CD14-positive monocyte (primary cell): ENCODE results near the gene DNAJB13. TPM values are rescaled to one million over a fixed set of nuclear protein-coding genes. Genes with fewer than 3 reads are reported as not detected.

Experiments
- DNase-seq, 3 donors: peaks; one replicate each; pipeline ENCODE4 v3.0.0-alpha.2; 2011 to 2022
- H2AFZ ChIP-seq: 2 replicates; pipeline ENCODE4 v1.6.0; 2012; ENCODE audit warnings: mild to moderate bottlenecking, low read depth, low read length, inconsistent platforms; ENCODE audit not compliant: insufficient read depth, poor library complexity, severe bottlenecking
- H3K27ac ChIP-seq, 2 donors: 1 replicate in 1 of 2; 2 replicates in 1 of 2; pipeline ENCODE4 v1.5.1; 2012 to 2013; ENCODE audit warnings: low read length in 2 of 2, control low read depth in 1 of 2, inconsistent platforms in 1 of 2, low read depth in 1 of 2, mild to moderate bottlenecking in 1 of 2
- H3K27me3 ChIP-seq, 2 donors: one replicate each; pipeline versions ENCODE4 v1.6.0 to v1.6.1; 2011 to 2013; ENCODE audit warnings: low read length in 2 of 2; ENCODE audit not compliant: control insufficient read depth in 2 of 2, insufficient read depth in 2 of 2
- H3K36me3 ChIP-seq, 2 donors: replicated peaks in 1 of 2; 1 replicate in 1 of 2; 2 replicates in 1 of 2; pipeline versions ENCODE4 v1.5.1 to v1.6.1; 2012 to 2013; ENCODE audit warnings: low read length in 2 of 2, control low read depth in 1 of 2, inconsistent platforms in 1 of 2, mild to moderate bottlenecking in 1 of 2; ENCODE audit not compliant: insufficient read depth in 2 of 2, control insufficient read depth in 1 of 2
- H3K4me1 ChIP-seq, 2 donors: 1 replicate in 1 of 2; 2 replicates in 1 of 2; pipeline versions ENCODE4 v1.5.1 to v1.6.1; 2012 to 2013; ENCODE audit warnings: low read length in 2 of 2, control low read depth in 1 of 2, inconsistent platforms in 1 of 2, mild to moderate bottlenecking in 1 of 2, moderate library complexity in 1 of 2; ENCODE audit not compliant: insufficient read depth in 2 of 2, control insufficient read depth in 1 of 2
- H3K4me2 ChIP-seq: replicated peaks from 2 replicates; pipeline ENCODE3; 2012; ENCODE audit warnings: low read length, moderate library complexity, mild to moderate bottlenecking; ENCODE audit not compliant: poor library complexity, severe bottlenecking; ENCODE audit errors: extremely low read depth
- H3K4me3 ChIP-seq, 3 experiments: fragments of 200-600 bp in 1 of 3; sonication (generic) in 1 of 3; replicated peaks in 1 of 3; 1 replicate in 2 of 3; 2 replicates in 1 of 3; pipeline ENCODE4 v1.5.1; 2011 to 2013; ENCODE audit warnings: low read length in 3 of 3, mild to moderate bottlenecking in 3 of 3, control low read depth in 2 of 3, low read depth in 2 of 3, inconsistent platforms in 1 of 3, moderate library complexity in 1 of 3
- H3K79me2 ChIP-seq: 2 replicates; pipeline ENCODE4 v1.6.0; 2012; ENCODE audit warnings: mild to moderate bottlenecking, control low read depth, inconsistent platforms, low read length, moderate library complexity; ENCODE audit not compliant: insufficient read depth
- H3K9ac ChIP-seq: 2 replicates; pipeline ENCODE4 v1.6.0; 2017; ENCODE audit warnings: low read length, mild to moderate bottlenecking; ENCODE audit not compliant: insufficient read depth, poor library complexity, severe bottlenecking
- H3K9me3 ChIP-seq, 2 donors: replicated peaks in 1 of 2; 1 replicate in 1 of 2; 2 replicates in 1 of 2; pipeline versions ENCODE4 v1.5.1 to v1.6.1; 2012 to 2013; ENCODE audit warnings: low read length in 2 of 2, control low read depth in 1 of 2; ENCODE audit not compliant: control insufficient read depth in 1 of 2, insufficient read depth in 1 of 2
- H4K20me1 ChIP-seq: 2 replicates; pipeline ENCODE4 v1.6.0; 2012; ENCODE audit warnings: mild to moderate bottlenecking, low read length, control low read depth, moderate library complexity; ENCODE audit not compliant: insufficient read depth
- H3K27ac Mint-ChIP-seq, 7 donors: one replicate each; pipeline ENCODE4 v1.8.0; 2020; ENCODE audit warnings: mild to moderate bottlenecking in 7 of 7, mixed read lengths in 7 of 7, moderate library complexity in 6 of 7, inconsistent platforms in 2 of 7
- H3K27me3 Mint-ChIP-seq, 3 donors: one replicate each; pipeline ENCODE4 v1.8.0; 2021 to 2022; ENCODE audit warnings: low read depth in 3 of 3, mild to moderate bottlenecking in 3 of 3, mixed read lengths in 3 of 3, moderate library complexity in 3 of 3, inconsistent platforms in 1 of 3
- H3K36me3 Mint-ChIP-seq, 2 donors: one replicate each; pipeline ENCODE4 v1.8.0; 2020; ENCODE audit warnings: mixed read lengths in 2 of 2, inconsistent platforms in 1 of 2, mild to moderate bottlenecking in 1 of 2
- H3K4me1 Mint-ChIP-seq: one replicate; pipeline ENCODE4 v1.8.0; 2020; ENCODE audit warnings: mild to moderate bottlenecking, mixed read lengths
- H3K4me3 Mint-ChIP-seq, 2 donors: one replicate each; pipeline ENCODE4 v1.8.0; 2020; ENCODE audit warnings: mild to moderate bottlenecking in 2 of 2, mixed read lengths in 2 of 2, moderate library complexity in 1 of 2
- H3K9me3 Mint-ChIP-seq, 7 donors: one replicate each; pipeline ENCODE4 v1.8.0; 2020 to 2022; ENCODE audit warnings: mixed read lengths in 7 of 7, mild to moderate bottlenecking in 6 of 7, moderate library complexity in 6 of 7, inconsistent platforms in 2 of 7
- CTCF ChIP-seq: fragments of 200-600 bp; IDR thresholded peaks from one replicate; pipeline ENCODE4 v1.8.0; 2022; ENCODE audit warnings: antibody characterized with exemption, mild to moderate bottlenecking
- WGBS: methylation state at CpG from one replicate; pipeline ENCODE4 v1.1.5; 2013; ENCODE audit warnings: missing lambda C conversion rate; ENCODE audit not compliant: insufficient coverage; 5-methylcytosine and 5-hydroxymethylcytosine counted together
- intact Hi-C, 2 donors: fragments of 100-400 bp; cut with micrococcal nuclease; formaldehyde crosslinking; loops; one replicate each; pipeline versions ENCODE4 v1.15.0 to v1.15.1; 2023
- polyA plus RNA-seq, 3 donors: library from polyadenylated mRNA; depleted of rRNA in 1 of 3; unstranded in 2 of 3; stranded (reverse) in 1 of 3; fragments of 300-500 nt in 2 of 3; fragments of >200 nt in 1 of 3; fragmentation: Illumina TruSeq in 2 of 3; gene quantifications; 1 replicate in 2 of 3; 2 replicates in 1 of 3; pipeline ENCODE4 v1.2.3, GENCODE V29; 2012 to 2021

Gene DNAJB13
- polyA plus RNA-seq, 3 donors: not detected

- no peaks in the 10 kb centered on the region for H4K20me1 ChIP-seq
- no peaks in the 10 kb centered on the region for H3K36me3 ChIP-seq
- Mint-ChIP-seq H3K27me3 (peaks cover 0 to 3% (median 0%) of the 10 kb centered on the region in 3 donors), H3K4me3 (no peak overlapping the region), H3K4me1 (peaks cover 12% of the 10 kb centered on the region), H3K9me3 (peaks cover 3 to 24% (median 12%) of the 10 kb centered on the region in 7 donors), H3K36me3 (peaks cover 0 to 7% of the 10 kb centered on the region in 2 donors), H3K27ac (no peak overlapping the region)
- H3K4me1 ChIP-seq: peaks cover 6 to 7% of the 10 kb centered on the region in 2 donors
- H2AFZ ChIP-seq: no peak overlapping the region
- H3K4me2 ChIP-seq: no peak overlapping the region
- DNase-seq: no peak
- no peak for TF ChIP-seq CTCF
- intact Hi-C loops: no loop called here
- H3K9ac ChIP-seq: no peak overlapping the region
- no peaks in the 10 kb centered on the region for H3K27me3 ChIP-seq
- no peak overlapping the region for H3K27ac ChIP-seq
- no peaks in the 10 kb centered on the region for H3K79me2 ChIP-seq
- WGBS: 64% methylated on average over 9 of the region's 10 CpGs
- H3K9me3 ChIP-seq: peaks cover 7 to 9% of the 10 kb centered on the region in 2 donors
- no peak overlapping the region for H3K4me3 ChIP-seq
Measured at GRCh38 chr11:73944901-73945300, 5.9 kb upstream of the DNAJB13 start.

- Mint-ChIP-seq H3K4me3 (no peak overlapping the region), H3K36me3 (peaks cover 0 to 7% of the 10 kb centered on the region in 2 donors), H3K4me1 (peaks cover 12% of the 10 kb centered on the region), H3K27ac (no peak overlapping the region), H3K27me3 (peaks cover 0 to 3% (median 0%) of the 10 kb centered on the region in 3 donors), H3K9me3 (peaks cover 3 to 22% (median 12%) of the 10 kb centered on the region in 7 donors)
- no peak for TF ChIP-seq CTCF
- intact Hi-C loops: no loop called here
- no peaks in the 10 kb centered on the region for H3K36me3 ChIP-seq
- no peak overlapping the region for H3K27ac ChIP-seq
- H3K4me3 ChIP-seq: no peak overlapping the region
- H3K4me1 ChIP-seq: peaks cover 6 to 7% of the 10 kb centered on the region in 2 donors
- peaks cover 7 to 9% of the 10 kb centered on the region in 2 donors for H3K9me3 ChIP-seq
- no peaks in the 10 kb centered on the region for H3K27me3 ChIP-seq
- DNase-seq: no peak
- no peak overlapping the region for H2AFZ ChIP-seq
- H3K4me2 ChIP-seq: no peak overlapping the region
- no peak overlapping the region for H3K9ac ChIP-seq
- no CpG with 5 or more reads among the region's 4 CpGs for WGBS
- no peaks in the 10 kb centered on the region for H3K79me2 ChIP-seq
- no peaks in the 10 kb centered on the region for H4K20me1 ChIP-seq
Measured at GRCh38 chr11:73945396-73945795, 5.4 kb upstream of the DNAJB13 start.
